ENCODE results near the gene USP24. TPM values are rescaled to one million over a fixed set of nuclear protein-coding genes. Genes with fewer than 3 reads are reported as not detected.

USP24 gene
- polyA plus RNA-seq, 3 donors: 46.2 to 46.4 (median 46.4) TPM

GRCh38 chr1:55073187-55073916 is 141.8 kb downstream of the USP24 start:
- DNase-seq (ENCODE audit: low read depth in 3 of 3, low spot score in 2 of 3): no peak

- peak in 1 of 3 donors; percentile 15 for DNase-seq (ENCODE audit: low read depth in 3 of 3, low spot score in 2 of 3)
Observed at GRCh38 chr1:55071477-55071876, 143.7 kb downstream of the USP24 start.

GRCh38 chr1:55070293-55071164 is 144.6 kb downstream of the USP24 start:
- DNase-seq (ENCODE audit: low read depth in 3 of 3, low spot score in 2 of 3): no peak

- DNase-seq (ENCODE audit: low read depth in 3 of 3, low spot score in 2 of 3): no peak
Observed at GRCh38 chr1:55069280-55069679, 145.9 kb downstream of the USP24 start.

GRCh38 chr1:55068638-55069037 is 146.5 kb downstream of the USP24 start:
- no peak for DNase-seq (ENCODE audit: low read depth in 3 of 3, low spot score in 2 of 3)

GRCh38 chr1:55067914-55068313 is 147.2 kb downstream of the USP24 start:
- no peak for DNase-seq (ENCODE audit: low read depth in 3 of 3, low spot score in 2 of 3)

- no peak for DNase-seq (ENCODE audit: low read depth in 3 of 3, low spot score in 2 of 3)
Observed at GRCh38 chr1:55067022-55067778, 148.0 kb downstream of the USP24 start.

- no peak for DNase-seq (ENCODE audit: low read depth in 3 of 3, low spot score in 2 of 3)
Observed at GRCh38 chr1:55065648-55066047, 149.5 kb downstream of the USP24 start.

GRCh38 chr1:55064861-55065263 is 150.3 kb downstream of the USP24 start:
- DNase-seq (ENCODE audit: low read depth in 3 of 3, low spot score in 2 of 3): no peak

- DNase-seq (ENCODE audit: low read depth in 3 of 3, low spot score in 2 of 3): no peak
Observed at GRCh38 chr1:55064071-55064581, 151.0 kb downstream of the USP24 start.

GRCh38 chr1:55063577-55063942 is 151.6 kb downstream of the USP24 start:
- DNase-seq (ENCODE audit: low read depth in 3 of 3, low spot score in 2 of 3): no peak

- DNase-seq (ENCODE audit: low read depth in 3 of 3, low spot score in 2 of 3): no peak
Observed at GRCh38 chr1:55062801-55063576, 152.2 kb downstream of the USP24 start.

GRCh38 chr1:55061706-55062321 is 153.3 kb downstream of the USP24 start:
- no peak for DNase-seq (ENCODE audit: low read depth in 3 of 3, low spot score in 2 of 3)

- no peak for DNase-seq (ENCODE audit: low read depth in 3 of 3, low spot score in 2 of 3)
Observed at GRCh38 chr1:55061000-55061705, 154.0 kb downstream of the USP24 start.

- no peak for DNase-seq (ENCODE audit: low read depth in 3 of 3, low spot score in 2 of 3)
Observed at GRCh38 chr1:55060133-55060999, 154.8 kb downstream of the USP24 start.

- DNase-seq (ENCODE audit: low read depth in 3 of 3, low spot score in 2 of 3): no peak
Observed at GRCh38 chr1:55059302-55060132, 155.6 kb downstream of the USP24 start.

GRCh38 chr1:55057956-55058298 is 157.2 kb downstream of the USP24 start:
- DNase-seq (ENCODE audit: low read depth in 3 of 3, low spot score in 2 of 3): no peak

Data from right renal cortex interstitium (tissue), 3 donors.